Mesodermal cell (in vitro differentiated cells): ENCODE results near the gene ZNF169.
"Not testable (repeated sequence)": the region's sequence is repeated elsewhere in the genome, so short reads cannot be mapped to it uniquely, and the experiment has no call there.

ENCODE experiments used
- H3K27ac ChIP-seq: 2 replicates; pipeline ENCODE4 v1.7.0; 2013; ENCODE audit warnings: mild to moderate bottlenecking, low read depth, low read length, moderate library complexity; ENCODE audit not compliant: severe bottlenecking
- H3K36me3 ChIP-seq: 2 replicates; pipeline ENCODE4 v1.7.1; 2013; ENCODE audit warnings: mild to moderate bottlenecking, low read length, moderate library complexity; ENCODE audit not compliant: control insufficient read depth, insufficient read depth
- H3K4me1 ChIP-seq: one replicate; pipeline ENCODE4 v1.7.1; 2013; ENCODE audit warnings: mild to moderate bottlenecking, low read length; ENCODE audit not compliant: insufficient read depth, control insufficient read depth, poor library complexity, severe bottlenecking
- H3K4me3 ChIP-seq: 2 replicates; pipeline ENCODE4 v1.7.0; 2013; ENCODE audit warnings: low read length, control low read depth, mild to moderate bottlenecking; ENCODE audit not compliant: insufficient read depth, poor library complexity, severe bottlenecking; ENCODE audit errors: extremely low read depth
- H3K9me3 ChIP-seq: 2 replicates; pipeline ENCODE4 v1.7.1; 2013; ENCODE audit warnings: mild to moderate bottlenecking, low read length, moderate library complexity; ENCODE audit not compliant: control insufficient read depth
- WGBS, 2 experiments: methylation state at CpG; one replicate each; pipeline ENCODE4 v1.1.5; 2013; ENCODE audit warnings: missing lambda C conversion rate in 2 of 2; ENCODE audit not compliant: insufficient coverage in 2 of 2; 5-methylcytosine and 5-hydroxymethylcytosine counted together

ZNF169 gene

DNA sequence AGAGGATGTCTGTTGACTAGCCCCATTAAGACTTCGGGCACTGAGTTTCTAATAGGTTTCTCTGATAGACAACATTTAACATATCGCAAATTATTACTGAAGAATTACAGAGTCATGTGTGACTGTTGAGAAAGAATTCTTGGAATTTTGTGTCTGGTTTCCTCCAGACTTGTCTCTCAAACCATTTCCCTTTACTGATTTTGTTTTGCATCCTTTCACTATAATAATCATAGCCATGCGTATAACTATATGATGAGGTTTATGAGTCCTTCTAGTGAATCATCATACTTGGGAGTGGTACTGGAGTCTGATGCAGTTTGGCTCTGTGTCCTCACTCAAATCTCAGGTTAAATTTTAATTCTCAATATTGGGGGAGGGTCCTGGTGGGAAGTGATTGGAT, 27.0 kb downstream of the ZNF169 start:
- Histone ChIP-seq H3K4me3 (no peak overlapping the region), H3K4me1 (no peaks in the 10 kb centered on the region), H3K27ac (no peak overlapping the region), H3K9me3 (peaks cover 1% of the 10 kb centered on the region), H3K36me3 (peaks cover 17% of the 10 kb centered on the region)
- no CpG with 5 or more reads among the region's 3 CpGs for WGBS, 2 experiments

DNA sequence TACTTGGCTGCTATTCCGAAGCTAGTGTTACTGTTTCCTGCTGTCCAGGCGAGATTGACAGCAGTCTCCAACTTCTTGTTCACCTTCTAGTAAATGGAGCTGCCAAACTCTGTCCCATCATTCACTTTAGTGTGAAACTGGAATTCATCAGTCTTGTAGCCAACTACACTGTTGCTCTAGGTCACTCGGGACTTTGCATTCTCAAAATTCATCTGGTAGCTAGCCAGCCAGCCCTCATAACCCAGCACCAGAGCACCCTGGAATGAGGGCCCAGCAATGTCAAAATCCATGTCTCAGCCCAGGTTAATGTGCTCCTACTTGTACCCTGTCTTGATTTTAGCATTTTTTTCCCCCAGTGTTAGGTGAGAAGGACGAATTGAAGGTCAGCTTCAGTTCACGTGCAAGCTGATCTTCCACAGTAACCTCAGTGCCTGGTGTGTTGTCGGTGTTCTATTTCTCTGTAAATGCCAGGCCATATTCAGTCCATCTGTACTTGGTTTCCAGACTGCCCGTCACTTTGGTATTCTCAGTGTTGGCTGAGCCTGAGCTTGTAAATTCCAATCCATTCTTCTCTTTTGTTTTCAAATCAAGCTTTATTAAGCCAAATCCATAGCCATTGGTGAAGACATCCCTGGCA, 28.9 kb downstream of the ZNF169 start:
- Histone ChIP-seq H3K27ac (no peak overlapping the region), H3K36me3 (peaks cover 14% of the 10 kb centered on the region), H3K4me1 (no peaks in the 10 kb centered on the region), H3K9me3 (peaks cover 4% of the 10 kb centered on the region), H3K4me3 (no peak overlapping the region)
- WGBS, 2 experiments = 85 to 97% methylated on average over 6 to 7 of the region's 7 CpGs

DNA sequence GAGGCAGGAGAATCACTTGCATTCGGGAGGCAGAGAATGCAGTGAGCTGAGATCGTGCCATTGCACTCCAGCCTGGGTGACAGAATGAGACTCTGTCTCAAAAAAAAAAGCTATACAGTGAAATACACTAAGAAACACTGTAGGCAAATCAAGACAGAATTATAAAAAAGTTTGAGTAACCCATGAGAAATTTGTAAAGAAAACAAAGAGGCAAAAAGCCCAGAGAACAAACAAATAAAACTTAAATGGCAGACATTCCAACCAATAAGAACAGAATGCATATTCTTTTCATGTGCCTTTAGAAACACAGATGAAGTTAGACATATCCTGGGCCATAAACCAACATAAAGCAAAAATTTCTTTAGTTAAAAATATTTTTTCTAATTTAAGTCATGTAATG, 30.6 kb downstream of the ZNF169 start:
- H3K4me3 ChIP-seq = no peak overlapping the region
- H3K27ac ChIP-seq = no peak overlapping the region
- WGBS, 2 experiments = 100% methylated on average over 2 of the region's 2 CpGs; no CpG with 5 or more reads in 1 of the 2 experiments
- no peaks in the 10 kb centered on the region for H3K4me1 ChIP-seq
- peaks cover 4% of the 10 kb centered on the region for H3K9me3 ChIP-seq
- H3K36me3 ChIP-seq = peaks cover 13% of the 10 kb centered on the region

DNA sequence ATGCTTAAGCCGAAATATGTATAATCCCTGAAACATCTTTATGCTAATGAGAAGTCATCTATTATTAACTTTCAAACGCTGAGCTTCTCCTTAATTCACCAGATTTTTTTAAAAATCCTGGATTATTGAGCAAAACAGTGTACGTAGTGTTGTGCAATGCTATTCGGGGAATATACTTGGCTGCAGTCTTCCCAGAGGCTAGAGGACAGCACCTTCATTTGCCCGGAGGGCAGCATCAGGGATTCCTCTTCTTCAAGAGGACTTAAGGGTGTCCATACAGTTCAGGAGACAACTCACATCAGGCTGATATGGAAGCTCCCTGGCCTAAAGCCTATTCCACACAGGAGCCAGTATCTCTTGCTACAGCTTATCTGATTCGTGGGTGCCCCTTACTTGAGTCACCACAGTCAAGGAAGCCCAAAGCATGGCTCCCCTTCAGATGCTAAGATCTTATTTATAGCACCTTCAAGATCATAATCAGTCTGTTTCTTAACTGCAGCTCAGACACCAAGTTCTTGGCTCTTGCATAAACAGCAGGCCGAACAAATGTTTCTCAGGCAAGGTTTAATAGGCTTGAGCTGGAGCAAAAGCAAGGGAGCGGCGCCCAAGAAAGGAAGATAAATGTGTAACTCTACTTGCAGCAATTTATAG, 40.0 kb downstream of the ZNF169 start:
- WGBS, 2 experiments = 83 to 86% methylated on average over 7 to 8 of the region's 9 CpGs

DNA sequence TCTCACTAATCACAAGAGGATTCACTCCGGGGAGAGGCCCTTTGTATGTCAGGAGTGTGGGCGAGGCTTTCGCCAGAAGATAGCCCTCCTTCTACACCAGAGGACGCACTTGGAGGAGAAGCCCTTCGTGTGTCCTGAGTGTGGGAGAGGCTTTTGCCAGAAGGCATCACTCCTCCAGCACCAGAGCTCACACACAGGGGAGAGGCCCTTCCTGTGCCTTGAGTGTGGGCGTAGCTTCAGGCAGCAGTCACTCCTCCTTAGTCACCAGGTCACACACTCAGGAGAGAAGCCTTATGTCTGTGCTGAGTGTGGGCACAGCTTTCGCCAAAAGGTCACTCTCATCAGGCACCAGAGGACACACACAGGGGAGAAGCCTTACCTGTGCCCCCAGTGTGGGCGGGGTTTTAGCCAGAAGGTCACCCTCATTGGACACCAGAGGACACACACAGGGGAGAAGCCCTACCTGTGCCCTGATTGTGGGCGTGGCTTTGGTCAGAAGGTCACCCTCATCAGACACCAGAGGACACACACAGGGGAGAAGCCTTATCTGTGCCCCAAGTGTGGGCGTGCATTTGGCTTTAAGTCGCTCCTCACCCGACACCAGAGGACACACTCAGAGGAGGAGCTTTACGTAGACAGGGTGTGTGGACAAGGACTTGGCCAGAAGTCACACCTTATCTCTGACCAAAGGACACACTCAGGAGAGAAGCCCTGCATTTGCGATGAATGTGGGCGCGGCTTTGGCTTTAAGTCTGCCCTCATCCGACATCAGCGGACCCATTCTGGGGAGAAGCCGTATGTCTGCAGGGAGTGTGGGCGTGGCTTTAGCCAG, 41.6 kb downstream of the ZNF169 start:
- Histone ChIP-seq H3K27ac (no peak overlapping the region), H3K9me3 (no peaks in the 10 kb centered on the region), H3K36me3 (peaks cover 7% of the 10 kb centered on the region), H3K4me3 (no peak overlapping the region), H3K4me1 (no peaks in the 10 kb centered on the region)
- WGBS, 2 experiments = 96% methylated on average over 12 of the region's 20 CpGs

More for the DNA sequence above, 40.0 kb downstream of the ZNF169 start:
- no peaks in the 10 kb centered on the region for H3K4me1 ChIP-seq
- H3K4me3 ChIP-seq = no peak overlapping the region
- no peak overlapping the region for H3K27ac ChIP-seq
- no peaks in the 10 kb centered on the region for H3K9me3 ChIP-seq
- peaks cover 7% of the 10 kb centered on the region for H3K36me3 ChIP-seq

DNA sequence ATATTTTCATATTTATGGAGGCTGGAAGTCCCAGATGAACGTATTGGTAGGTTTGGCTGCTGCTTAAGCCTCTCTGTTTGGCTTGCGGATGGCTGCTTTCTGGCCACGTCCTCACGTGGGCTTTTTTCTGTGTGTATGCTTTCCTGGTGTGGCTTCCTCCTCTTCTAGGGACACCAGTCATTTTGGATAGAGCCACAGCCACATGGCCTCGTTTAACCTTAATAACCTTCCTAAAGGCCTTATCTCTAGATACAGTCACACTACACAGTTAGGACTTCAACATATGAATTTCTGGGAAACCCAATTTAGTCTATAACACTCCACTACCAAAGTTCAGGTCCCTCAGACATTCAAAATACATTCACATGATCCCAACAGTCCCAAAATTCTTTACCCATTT, 42.5 kb downstream of the ZNF169 start:
- 100% methylated on average over 2 to 4 of the region's 5 CpGs for WGBS, 2 experiments
- Histone ChIP-seq H3K9me3 (no peaks in the 10 kb centered on the region), H3K4me3 (no peak overlapping the region), H3K36me3 (peaks cover 7% of the 10 kb centered on the region), H3K27ac (no peak overlapping the region), H3K4me1 (no peaks in the 10 kb centered on the region)

DNA sequence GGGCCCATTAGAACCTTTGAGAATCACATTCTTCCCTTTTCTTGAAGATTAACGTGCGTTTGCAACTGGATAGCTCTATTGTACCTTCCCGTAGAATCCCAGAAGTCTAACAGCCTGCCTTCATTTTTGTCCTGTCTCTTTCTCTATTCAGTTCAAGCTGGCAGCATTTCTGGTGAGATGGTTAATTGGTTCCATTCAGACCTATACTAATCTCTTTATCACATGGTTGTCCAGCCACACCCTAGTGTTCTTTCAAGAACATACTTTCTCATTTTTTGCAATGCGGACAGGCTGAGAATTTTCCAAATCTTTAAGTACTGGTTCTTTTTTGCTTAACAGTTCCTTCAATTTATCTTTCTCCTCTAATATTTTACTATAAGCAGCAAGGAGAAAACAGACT, 43.3 kb downstream of the ZNF169 start:
- no peak overlapping the region for H3K27ac ChIP-seq
- 93 to 100% methylated on average over 4 of the region's 4 CpGs for WGBS, 2 experiments
- peaks cover 3% of the 10 kb centered on the region for H3K36me3 ChIP-seq

DNA sequence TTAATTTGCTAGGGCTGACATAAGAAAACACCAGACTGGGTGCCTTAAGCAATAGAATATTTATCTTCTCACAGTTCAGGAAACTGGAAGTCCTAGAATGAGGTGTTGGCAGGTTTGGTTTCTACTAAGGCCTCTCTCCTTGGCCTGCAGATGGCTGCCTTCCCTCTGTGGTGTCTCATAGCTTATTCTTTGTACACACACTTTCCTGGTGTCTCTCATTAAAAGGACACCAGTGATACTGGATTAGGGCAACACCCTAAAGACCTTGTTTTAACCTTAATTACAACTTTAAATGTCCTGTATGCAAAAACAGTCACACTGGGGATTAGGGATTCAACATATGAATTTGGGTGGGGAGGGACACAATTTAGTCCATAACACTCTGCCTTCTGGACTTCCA, 44.2 kb downstream of the ZNF169 start:
- Histone ChIP-seq H3K27ac (no peak overlapping the region), H3K4me3 (no peak overlapping the region), H3K9me3 (no peaks in the 10 kb centered on the region), H3K4me1 (no peaks in the 10 kb centered on the region), H3K36me3 (peaks cover 3% of the 10 kb centered on the region)

More for the DNA sequence above, 43.3 kb downstream of the ZNF169 start:
- Histone ChIP-seq H3K4me1 (no peaks in the 10 kb centered on the region), H3K4me3 (no peak overlapping the region), H3K9me3 (no peaks in the 10 kb centered on the region)

DNA sequence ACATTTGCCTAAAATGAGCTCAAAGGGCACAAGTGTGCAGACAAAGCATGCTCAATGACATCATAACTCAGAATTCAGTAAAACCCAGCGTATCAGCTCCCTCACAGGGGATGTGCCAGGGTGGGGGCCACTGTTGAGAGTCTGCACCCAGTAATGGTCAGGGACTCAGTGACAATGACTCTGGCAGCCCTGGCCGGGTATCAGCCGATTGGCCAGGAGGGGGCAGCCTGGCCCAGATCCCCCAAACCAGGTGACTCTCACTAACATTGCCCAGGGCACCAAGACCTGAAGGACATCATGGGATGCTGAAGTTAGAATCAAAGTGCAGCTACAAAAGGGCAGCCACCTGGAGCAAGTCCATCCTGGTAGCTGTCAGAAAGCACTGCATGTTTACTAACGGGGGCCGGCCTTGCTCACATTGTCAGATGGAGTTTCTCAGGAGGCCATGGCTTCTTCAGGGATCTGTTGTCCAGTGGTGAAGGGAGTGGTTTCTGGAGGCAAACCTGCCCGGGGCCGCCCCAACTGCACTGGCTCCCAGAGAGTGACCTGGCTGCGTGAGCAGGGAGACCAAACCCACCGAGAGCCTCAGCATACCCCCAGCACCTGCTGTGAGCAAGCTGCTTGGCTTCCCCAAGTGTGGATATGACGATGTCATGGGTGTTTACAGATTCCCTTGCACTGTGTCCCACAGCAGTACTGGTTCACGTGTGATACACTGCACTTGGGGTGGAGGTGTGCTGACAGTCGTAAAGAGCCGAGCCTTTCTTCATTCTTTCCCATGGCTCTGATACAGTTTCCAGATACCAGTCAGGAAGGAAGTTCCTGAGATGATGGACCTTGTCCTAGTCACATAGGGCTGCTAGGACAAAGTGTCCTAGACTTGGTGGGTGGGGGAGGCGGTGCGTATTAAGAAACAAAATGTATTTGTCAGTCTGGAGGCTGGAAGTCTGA, 56.2 kb downstream of the ZNF169 start:
- not testable (repeated sequence) for H3K4me1 ChIP-seq, H3K9me3 ChIP-seq, H3K36me3 ChIP-seq, H3K27ac ChIP-seq, H3K4me3 ChIP-seq
- no CpG with 5 or more reads among the region's 15 CpGs for WGBS, 2 experiments

DNA sequence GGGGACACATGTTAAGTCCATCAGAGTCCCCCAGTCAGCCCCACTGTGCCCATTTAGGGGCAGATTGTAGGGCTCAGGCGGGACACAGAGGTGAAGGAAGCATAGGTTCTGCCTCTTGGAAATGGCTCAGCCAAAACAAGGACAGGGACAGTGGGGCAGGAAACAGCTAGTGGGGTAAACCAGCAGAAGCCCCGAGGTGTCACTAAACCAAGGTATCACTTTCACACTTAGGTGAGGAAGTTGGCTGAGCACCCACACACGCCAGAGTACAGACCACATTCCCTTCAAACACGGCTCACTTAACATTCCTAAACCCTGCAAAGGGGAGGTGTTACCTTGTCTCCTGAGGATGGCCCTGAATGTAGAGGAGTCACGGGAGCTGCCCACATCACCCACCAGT, 57.1 kb downstream of the ZNF169 start:
- H3K4me3 ChIP-seq, H3K27ac ChIP-seq, H3K36me3 ChIP-seq, H3K9me3 ChIP-seq, H3K4me1 ChIP-seq: not testable (repeated sequence)
- WGBS, 2 experiments = no CpG with 5 or more reads among the region's 5 CpGs
